WTC11 (cell line): ENCODE measurements around the gene VIPR2. TPM values are rescaled to one million over a fixed set of nuclear protein-coding genes. Genes with fewer than 3 reads are reported as not detected.

Source experiments
- ATAC-seq: fragments of 200-7000 bp; cut with Tn5 transposase; 2 replicates; pipeline ENCODE4 v1.10.0; 2021; ENCODE audit warnings: mild to moderate bottlenecking, moderate library complexity
- CTCF ChIA-PET: fragments of 300-600 bp; sonication (Branson Sonifier 250); formaldehyde crosslinking; loops from one replicate; lab custom pipeline; 2021; ENCODE audit warnings: antibody characterized with exemption; lab: Charles Lee
- POLR2A ChIA-PET: fragments of 350-600 bp; sonication (Branson Sonifier 250); formaldehyde crosslinking; loops from one replicate; lab custom pipeline; 2021; ENCODE audit warnings: antibody characterized with exemption; lab: Charles Lee
- DNase-seq: peaks from one replicate; pipeline ENCODE4 v3.0.0; 2021; ENCODE audit warnings: low spot score
- H3K27ac Mint-ChIP-seq: 2 replicates; pipeline ENCODE4 v1.8.0; 2021; ENCODE audit warnings: mixed read lengths
- H3K27me3 Mint-ChIP-seq: 2 replicates; pipeline ENCODE4 v1.8.0; 2021; ENCODE audit warnings: low read depth, mild to moderate bottlenecking, moderate library complexity, mixed read lengths
- H3K36me3 Mint-ChIP-seq: 2 replicates; pipeline ENCODE4 v1.8.0; 2021; ENCODE audit warnings: mixed read lengths
- H3K4me1 Mint-ChIP-seq: 2 replicates; pipeline ENCODE4 v1.8.0; 2022; ENCODE audit warnings: mixed read lengths
- H3K4me3 Mint-ChIP-seq: 2 replicates; pipeline ENCODE4 v1.8.0; 2021; ENCODE audit warnings: mild to moderate bottlenecking, moderate library complexity, mixed read lengths
- H3K9me3 Mint-ChIP-seq: 2 replicates; pipeline ENCODE4 v1.8.0; 2021; ENCODE audit warnings: mixed read lengths
- NR2C2 ChIP-seq: sonication (generic); formaldehyde crosslinking; IDR thresholded peaks from 2 replicates; pipeline ENCODE4 v1.8.0; 2022; ENCODE audit warnings: mild to moderate bottlenecking, missing genetic modification reagents
- TEAD4 ChIP-seq: sonication (generic); formaldehyde crosslinking; IDR thresholded peaks from 2 replicates; pipeline ENCODE4 v1.8.0; 2022; ENCODE audit warnings: mild to moderate bottlenecking, missing genetic modification reagents
- ZNF121 ChIP-seq: sonication (generic); formaldehyde crosslinking; IDR thresholded peaks from 2 replicates; pipeline ENCODE4 v1.8.0; 2023; ENCODE audit warnings: missing genetic modification reagents
- ZNF396 ChIP-seq: fragments of 250-450 bp; sonication (Bioruptor Pico); IDR thresholded peaks from 2 replicates; pipeline ENCODE4 v1.8.0; 2021; ENCODE audit warnings: mild to moderate bottlenecking, moderate library complexity, borderline replicate concordance
- total RNA-seq: library from RNA; stranded (reverse); gene quantifications from 3 replicates; pipeline ENCODE4 v1.2.3, GENCODE V29; 2021
- TF ChIP-seq, protein P1 (sequence below): sonication (generic); formaldehyde crosslinking; IDR thresholded peaks from 2 replicates; pipeline ENCODE4 v1.8.0; 2022; ENCODE audit warnings: missing genetic modification reagents
- TF ChIP-seq, protein P2 (sequence below): sonication (generic); formaldehyde crosslinking; IDR thresholded peaks from 2 replicates; pipeline ENCODE4 v1.8.1; 2023; ENCODE audit warnings: mild to moderate bottlenecking, missing genetic modification reagents, moderate library complexity
- TF ChIP-seq, protein P3 (sequence below): sonication (generic); formaldehyde crosslinking; IDR thresholded peaks from 2 replicates; pipeline ENCODE4 v1.8.1; 2022; ENCODE audit warnings: mild to moderate bottlenecking, missing genetic modification reagents, moderate library complexity, borderline replicate concordance
- TF ChIP-seq, protein P4 (sequence below): sonication (generic); formaldehyde crosslinking; IDR thresholded peaks from 2 replicates; pipeline ENCODE4 v1.8.1; 2023; ENCODE audit warnings: mild to moderate bottlenecking, missing genetic modification reagents, moderate library complexity
- TF ChIP-seq, protein P5 (sequence below): fragments of 250-450 bp; sonication (Bioruptor Pico); IDR thresholded peaks from 2 replicates; pipeline ENCODE4 v1.9.0; 2021; ENCODE audit warnings: mild to moderate bottlenecking
- TF ChIP-seq, protein P6 (sequence below): sonication (generic); formaldehyde crosslinking; IDR thresholded peaks from 2 replicates; pipeline ENCODE4 v1.8.1; 2023; ENCODE audit warnings: mild to moderate bottlenecking, missing genetic modification reagents
- TF ChIP-seq, protein P7 (sequence below): fragments of 250-450 bp; sonication (Bioruptor Pico); conservative IDR thresholded peaks from 2 replicates; pipeline ENCODE4 v1.9.0; 2021; ENCODE audit warnings: mild to moderate bottlenecking

VIPR2 gene
- total RNA-seq, 1 experiment from 2014 or later = 7.5 TPM

DNA sequence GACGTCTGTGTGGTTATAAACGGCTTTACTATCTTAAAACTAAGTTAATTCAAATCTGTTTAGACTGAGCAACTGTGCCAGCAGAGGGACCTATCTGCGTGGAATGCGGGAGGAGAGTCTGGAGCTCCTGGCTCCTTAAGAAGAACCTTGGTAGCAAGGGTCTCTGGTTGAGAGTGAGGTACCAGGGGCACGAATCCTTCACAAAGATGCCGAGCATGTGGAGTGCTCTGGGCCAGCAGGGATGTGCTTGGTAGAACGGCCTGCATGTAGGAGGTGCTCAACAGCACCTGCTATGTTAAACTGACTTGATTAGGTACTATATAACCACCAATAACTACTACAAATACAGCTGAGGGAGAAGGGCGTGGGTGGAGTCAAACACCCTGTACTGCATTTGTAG is 102.6 kb downstream of the VIPR2 start:
- POLR2A ChIA-PET = no interaction called here
- H3K4me3 Mint-ChIP-seq = no peak overlapping the region
- no peaks in the 10 kb centered on the region for H3K4me1 Mint-ChIP-seq
- H3K27me3 Mint-ChIP-seq = no peaks in the 10 kb centered on the region
- H3K27ac Mint-ChIP-seq = no peak overlapping the region
- ATAC-seq = no peak
- TF ChIP-seq, protein P1, sequence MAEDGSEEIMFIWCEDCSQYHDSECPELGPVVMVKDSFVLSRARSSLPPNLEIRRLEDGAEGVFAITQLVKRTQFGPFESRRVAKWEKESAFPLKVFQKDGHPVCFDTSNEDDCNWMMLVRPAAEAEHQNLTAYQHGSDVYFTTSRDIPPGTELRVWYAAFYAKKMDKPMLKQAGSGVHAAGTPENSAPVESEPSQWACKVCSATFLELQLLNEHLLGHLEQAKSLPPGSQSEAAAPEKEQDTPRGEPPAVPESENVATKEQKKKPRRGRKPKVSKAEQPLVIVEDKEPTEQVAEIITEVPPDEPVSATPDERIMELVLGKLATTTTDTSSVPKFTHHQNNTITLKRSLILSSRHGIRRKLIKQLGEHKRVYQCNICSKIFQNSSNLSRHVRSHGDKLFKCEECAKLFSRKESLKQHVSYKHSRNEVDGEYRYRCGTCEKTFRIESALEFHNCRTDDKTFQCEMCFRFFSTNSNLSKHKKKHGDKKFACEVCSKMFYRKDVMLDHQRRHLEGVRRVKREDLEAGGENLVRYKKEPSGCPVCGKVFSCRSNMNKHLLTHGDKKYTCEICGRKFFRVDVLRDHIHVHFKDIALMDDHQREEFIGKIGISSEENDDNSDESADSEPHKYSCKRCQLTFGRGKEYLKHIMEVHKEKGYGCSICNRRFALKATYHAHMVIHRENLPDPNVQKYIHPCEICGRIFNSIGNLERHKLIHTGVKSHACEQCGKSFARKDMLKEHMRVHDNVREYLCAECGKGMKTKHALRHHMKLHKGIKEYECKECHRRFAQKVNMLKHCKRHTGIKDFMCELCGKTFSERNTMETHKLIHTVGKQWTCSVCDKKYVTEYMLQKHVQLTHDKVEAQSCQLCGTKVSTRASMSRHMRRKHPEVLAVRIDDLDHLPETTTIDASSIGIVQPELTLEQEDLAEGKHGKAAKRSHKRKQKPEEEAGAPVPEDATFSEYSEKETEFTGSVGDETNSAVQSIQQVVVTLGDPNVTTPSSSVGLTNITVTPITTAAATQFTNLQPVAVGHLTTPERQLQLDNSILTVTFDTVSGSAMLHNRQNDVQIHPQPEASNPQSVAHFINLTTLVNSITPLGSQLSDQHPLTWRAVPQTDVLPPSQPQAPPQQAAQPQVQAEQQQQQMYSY (CRISPR knock-in tag) = no peak
- TF ChIP-seq, protein P2, sequence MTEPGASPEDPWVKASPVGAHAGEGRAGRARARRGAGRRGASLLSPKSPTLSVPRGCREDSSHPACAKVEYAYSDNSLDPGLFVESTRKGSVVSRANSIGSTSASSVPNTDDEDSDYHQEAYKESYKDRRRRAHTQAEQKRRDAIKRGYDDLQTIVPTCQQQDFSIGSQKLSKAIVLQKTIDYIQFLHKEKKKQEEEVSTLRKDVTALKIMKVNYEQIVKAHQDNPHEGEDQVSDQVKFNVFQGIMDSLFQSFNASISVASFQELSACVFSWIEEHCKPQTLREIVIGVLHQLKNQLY (CRISPR knock-in tag) = no peak
- TF ChIP-seq, protein P3, sequence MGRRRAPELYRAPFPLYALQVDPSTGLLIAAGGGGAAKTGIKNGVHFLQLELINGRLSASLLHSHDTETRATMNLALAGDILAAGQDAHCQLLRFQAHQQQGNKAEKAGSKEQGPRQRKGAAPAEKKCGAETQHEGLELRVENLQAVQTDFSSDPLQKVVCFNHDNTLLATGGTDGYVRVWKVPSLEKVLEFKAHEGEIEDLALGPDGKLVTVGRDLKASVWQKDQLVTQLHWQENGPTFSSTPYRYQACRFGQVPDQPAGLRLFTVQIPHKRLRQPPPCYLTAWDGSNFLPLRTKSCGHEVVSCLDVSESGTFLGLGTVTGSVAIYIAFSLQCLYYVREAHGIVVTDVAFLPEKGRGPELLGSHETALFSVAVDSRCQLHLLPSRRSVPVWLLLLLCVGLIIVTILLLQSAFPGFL = no peak
- TF ChIP-seq, protein P4, sequence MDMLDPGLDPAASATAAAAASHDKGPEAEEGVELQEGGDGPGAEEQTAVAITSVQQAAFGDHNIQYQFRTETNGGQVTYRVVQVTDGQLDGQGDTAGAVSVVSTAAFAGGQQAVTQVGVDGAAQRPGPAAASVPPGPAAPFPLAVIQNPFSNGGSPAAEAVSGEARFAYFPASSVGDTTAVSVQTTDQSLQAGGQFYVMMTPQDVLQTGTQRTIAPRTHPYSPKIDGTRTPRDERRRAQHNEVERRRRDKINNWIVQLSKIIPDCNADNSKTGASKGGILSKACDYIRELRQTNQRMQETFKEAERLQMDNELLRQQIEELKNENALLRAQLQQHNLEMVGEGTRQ (CRISPR knock-in tag) = no peak
- TF ChIP-seq TEAD4 = no peak
- no peak for TF ChIP-seq ZNF121
- TF ChIP-seq, all 79 proteins: peak for 0
- DNase-seq = no peak
- H3K36me3 Mint-ChIP-seq = peaks cover 16% of the 10 kb centered on the region
- H3K9me3 Mint-ChIP-seq = peaks cover 23% of the 10 kb centered on the region
- CTCF ChIA-PET = no interaction called here

DNA sequence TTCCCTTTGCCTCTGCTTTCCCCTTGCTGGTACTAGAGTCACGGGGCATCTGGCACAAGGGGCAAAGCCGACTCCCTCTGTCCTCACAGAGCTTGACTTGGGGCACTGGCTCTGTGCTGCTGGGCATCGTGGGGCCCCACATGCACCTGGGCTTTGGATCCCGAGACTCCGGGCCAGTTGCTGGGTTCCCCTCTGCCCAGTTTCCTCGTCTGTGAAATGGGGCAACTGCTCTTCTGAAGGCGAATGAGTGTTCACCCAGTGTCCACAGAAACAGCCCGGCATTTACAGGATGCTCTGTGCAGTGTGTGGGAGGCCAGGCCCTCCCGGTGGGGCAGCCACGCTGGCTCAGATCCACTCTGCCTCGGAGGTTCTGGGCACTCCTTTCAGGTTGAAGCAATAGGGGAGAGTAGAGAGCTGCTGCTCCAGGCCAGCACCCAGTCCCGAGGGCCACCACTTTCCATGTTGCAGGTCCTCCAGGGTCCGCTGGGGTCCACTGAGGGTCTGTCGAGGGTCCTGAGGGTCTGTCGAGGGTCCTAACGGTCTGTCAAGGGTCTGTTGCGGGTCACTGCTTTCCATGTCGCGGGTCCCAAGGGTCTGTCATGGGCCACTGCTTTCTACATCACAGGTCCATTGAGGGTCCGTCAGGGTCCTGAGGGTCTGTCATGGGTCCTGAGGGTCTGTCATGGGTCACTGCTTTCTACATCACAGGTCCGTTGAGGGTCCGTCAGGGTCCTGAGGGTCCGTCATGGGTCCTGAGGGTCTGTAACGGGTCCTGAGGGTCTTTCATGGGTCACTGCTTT is 103.6 kb downstream of the VIPR2 start:
- ChIA-PET POLR2A (no interaction called here), CTCF (interaction anchor here (0.8 kb wide), 1 partner anchor 64 kb away, joined by 4 read pairs; no protein-coding TSS in a partner anchor)
- Mint-ChIP-seq H3K27ac (no peak overlapping the region), H3K36me3 (peaks cover 16% of the 10 kb centered on the region), H3K9me3 (peaks cover 23% of the 10 kb centered on the region), H3K27me3 (no peaks in the 10 kb centered on the region), H3K4me1 (no peaks in the 10 kb centered on the region), H3K4me3 (no peak overlapping the region)
- ATAC-seq (no peak), DNase-seq (no peak)
- TF ChIP-seq, protein P5, sequence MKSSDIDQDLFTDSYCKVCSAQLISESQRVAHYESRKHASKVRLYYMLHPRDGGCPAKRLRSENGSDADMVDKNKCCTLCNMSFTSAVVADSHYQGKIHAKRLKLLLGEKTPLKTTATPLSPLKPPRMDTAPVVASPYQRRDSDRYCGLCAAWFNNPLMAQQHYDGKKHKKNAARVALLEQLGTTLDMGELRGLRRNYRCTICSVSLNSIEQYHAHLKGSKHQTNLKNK = no peak
- no peak for TF ChIP-seq ZNF396 (CRISPR knock-in tag)
- TF ChIP-seq, protein P1 (CRISPR knock-in tag) = no peak
- TF ChIP-seq, protein P6, sequence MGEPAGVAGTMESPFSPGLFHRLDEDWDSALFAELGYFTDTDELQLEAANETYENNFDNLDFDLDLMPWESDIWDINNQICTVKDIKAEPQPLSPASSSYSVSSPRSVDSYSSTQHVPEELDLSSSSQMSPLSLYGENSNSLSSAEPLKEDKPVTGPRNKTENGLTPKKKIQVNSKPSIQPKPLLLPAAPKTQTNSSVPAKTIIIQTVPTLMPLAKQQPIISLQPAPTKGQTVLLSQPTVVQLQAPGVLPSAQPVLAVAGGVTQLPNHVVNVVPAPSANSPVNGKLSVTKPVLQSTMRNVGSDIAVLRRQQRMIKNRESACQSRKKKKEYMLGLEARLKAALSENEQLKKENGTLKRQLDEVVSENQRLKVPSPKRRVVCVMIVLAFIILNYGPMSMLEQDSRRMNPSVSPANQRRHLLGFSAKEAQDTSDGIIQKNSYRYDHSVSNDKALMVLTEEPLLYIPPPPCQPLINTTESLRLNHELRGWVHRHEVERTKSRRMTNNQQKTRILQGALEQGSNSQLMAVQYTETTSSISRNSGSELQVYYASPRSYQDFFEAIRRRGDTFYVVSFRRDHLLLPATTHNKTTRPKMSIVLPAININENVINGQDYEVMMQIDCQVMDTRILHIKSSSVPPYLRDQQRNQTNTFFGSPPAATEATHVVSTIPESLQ (CRISPR knock-in tag) = no peak
- TF ChIP-seq, protein P2 (CRISPR knock-in tag) = no peak
- TF ChIP-seq NR2C2 (CRISPR knock-in tag) = no peak
- TF ChIP-seq, protein P7, sequence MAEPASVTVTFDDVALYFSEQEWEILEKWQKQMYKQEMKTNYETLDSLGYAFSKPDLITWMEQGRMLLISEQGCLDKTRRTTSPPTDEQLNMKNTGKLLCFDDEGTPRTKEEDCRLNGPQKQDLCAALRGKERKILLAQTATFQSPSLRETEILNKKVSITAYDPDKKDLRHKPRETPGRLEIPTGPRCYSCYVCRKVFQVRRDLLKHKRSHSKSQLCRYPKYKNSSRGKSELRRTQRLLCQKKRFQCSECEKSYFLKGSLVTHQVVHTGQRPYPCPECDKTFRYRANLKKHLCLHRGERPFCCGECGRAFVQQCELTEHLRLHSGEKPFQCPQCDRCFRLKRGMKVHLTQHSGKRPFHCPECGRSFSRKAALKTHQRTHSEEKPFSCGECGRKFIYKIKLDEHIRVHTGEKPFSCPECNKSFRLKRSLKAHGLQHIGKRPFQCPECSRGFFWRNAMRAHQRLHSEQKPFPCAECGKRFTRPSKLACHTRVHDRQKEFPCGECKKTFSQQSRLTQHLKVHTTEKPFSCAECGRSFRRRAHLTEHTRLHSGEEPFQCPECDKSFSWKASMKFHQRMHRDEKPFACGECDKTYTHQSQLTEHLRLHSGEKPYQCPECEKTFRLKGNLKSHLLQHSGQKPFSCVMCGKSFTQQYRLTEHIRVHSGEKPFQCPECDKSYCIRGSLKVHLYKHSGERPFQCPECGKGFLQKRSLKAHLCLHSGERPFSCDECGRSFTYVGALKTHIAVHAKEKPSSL (CRISPR knock-in tag) = no peak
